Measurements from ENCODE around the gene CMYA5. TPM values are rescaled to one million over a fixed set of nuclear protein-coding genes. Genes with fewer than 3 reads are reported as not detected.

CMYA5 gene
- total RNA-seq, 1 donor from 2014 or later = 1,210 TPM

- intact Hi-C loops (cut with micrococcal nuclease) = no loop called here
- TF ChIP-seq CTCF (IDR thresholded peaks at IDR 0.05; ENCODE audit: borderline replicate concordance) = no peak
- Histone ChIP-seq H3K9me3 (replicated peaks) (no peaks in the 10 kb centered on the region), H3K36me3 (peaks cover 68% of the 10 kb centered on the region), H3K27ac (replicated peaks) (peak overlapping the region; percentile 25), H3K4me3 (no peak overlapping the region), H3K4me1 (peaks cover 72% of the 10 kb centered on the region), H3K27me3 (ENCODE audit: low read depth) (no peaks in the 10 kb centered on the region)
- no peak for DNase-seq
These were observed 111.6 kb downstream of the CMYA5 start for GRCh38 chr5:79800979-79801827.

GRCh38 chr5:79802406-79802805, 112.8 kb downstream of the CMYA5 start:
- TF ChIP-seq CTCF (IDR thresholded peaks at IDR 0.05; ENCODE audit: borderline replicate concordance) = no peak
- peak overlapping the region; percentile 25 for H3K27ac ChIP-seq (replicated peaks)
- H3K36me3 ChIP-seq = peaks cover 56% of the 10 kb centered on the region
- intact Hi-C loops (cut with micrococcal nuclease) = no loop called here
- H3K4me3 ChIP-seq = no peak overlapping the region
- DNase-seq = no peak
- H3K4me1 ChIP-seq = peaks cover 84% of the 10 kb centered on the region
- H3K27me3 ChIP-seq (ENCODE audit: low read depth) = no peaks in the 10 kb centered on the region
- no peaks in the 10 kb centered on the region for H3K9me3 ChIP-seq (replicated peaks)

DNA sequence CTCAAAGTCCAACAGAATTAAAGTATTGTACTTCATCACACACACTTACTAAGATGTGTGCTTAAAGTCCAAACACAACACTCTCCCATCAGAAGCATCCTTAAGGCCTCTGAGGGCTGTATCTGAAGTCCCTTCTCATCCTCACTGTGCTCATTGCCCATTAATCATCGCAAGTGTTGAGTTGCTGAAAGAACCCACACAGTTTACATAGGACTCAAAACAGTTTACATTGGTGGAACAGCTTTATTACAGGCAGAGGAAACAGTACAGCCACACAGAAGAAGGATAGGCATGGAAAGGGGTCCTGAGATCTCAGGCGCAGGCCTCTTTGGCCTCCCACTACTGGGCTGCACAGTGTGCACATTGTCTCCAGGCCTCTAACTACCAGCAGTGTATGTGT, 113.4 kb downstream of the CMYA5 start:
- Histone ChIP-seq H3K9me3 (replicated peaks) (no peaks in the 10 kb centered on the region), H3K4me3 (no peak overlapping the region), H3K36me3 (peaks cover 50% of the 10 kb centered on the region), H3K27ac (replicated peaks) (peak overlapping the region; percentile 25), H3K4me1 (peaks cover 84% of the 10 kb centered on the region), H3K27me3 (ENCODE audit: low read depth) (no peaks in the 10 kb centered on the region)
- no peak for DNase-seq
- intact Hi-C loops (cut with micrococcal nuclease) = no loop called here
- no peak for TF ChIP-seq CTCF (IDR thresholded peaks at IDR 0.05; ENCODE audit: borderline replicate concordance)

DNA sequence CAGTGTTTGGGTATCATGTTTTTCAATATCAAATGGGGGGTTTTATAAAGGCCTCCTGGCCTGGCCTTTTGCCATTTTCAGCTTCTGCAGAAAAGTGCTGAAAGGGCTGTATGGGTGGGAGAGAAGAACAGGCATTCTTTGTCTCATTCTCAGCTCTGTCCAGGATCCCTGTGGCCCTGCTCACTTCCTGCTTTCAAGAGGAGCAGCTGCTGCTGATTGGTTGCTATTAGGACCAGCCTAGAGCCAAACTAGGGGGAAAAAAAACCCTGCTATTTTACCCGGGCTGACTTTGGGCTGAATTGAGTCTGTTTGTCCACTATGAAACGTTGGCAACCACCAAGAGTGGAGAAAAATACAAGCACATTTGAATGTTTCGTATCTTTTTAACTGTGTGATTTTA, 117.1 kb downstream of the CMYA5 start:
- Histone ChIP-seq H3K4me3 (no peak overlapping the region), H3K9me3 (replicated peaks) (no peaks in the 10 kb centered on the region), H3K4me1 (peaks cover 90% of the 10 kb centered on the region), H3K36me3 (peaks cover 17% of the 10 kb centered on the region), H3K27me3 (ENCODE audit: low read depth) (no peaks in the 10 kb centered on the region), H3K27ac (replicated peaks) (peak overlapping the region; percentile 5)
- no peak for TF ChIP-seq CTCF (IDR thresholded peaks at IDR 0.05; ENCODE audit: borderline replicate concordance)
- intact Hi-C loops (cut with micrococcal nuclease) = no loop called here
- DNase-seq = no peak

- peaks cover 72% of the 10 kb centered on the region for H3K4me1 ChIP-seq
- H3K9me3 ChIP-seq (replicated peaks) = no peaks in the 10 kb centered on the region
- H3K36me3 ChIP-seq = no peaks in the 10 kb centered on the region
- no peak for DNase-seq
- H3K4me3 ChIP-seq = no peak overlapping the region
- H3K27me3 ChIP-seq (ENCODE audit: low read depth) = no peaks in the 10 kb centered on the region
- intact Hi-C loops (cut with micrococcal nuclease) = no loop called here
- peak overlapping the region; percentile 14 for H3K27ac ChIP-seq (replicated peaks)
- no peak for TF ChIP-seq CTCF (IDR thresholded peaks at IDR 0.05; ENCODE audit: borderline replicate concordance)
These were observed 120.1 kb downstream of the CMYA5 start for GRCh38 chr5:79809743-79810142.

All from left ventricle myocardium inferior (tissue), 1 donor.